IPS-15b (cell line): ENCODE results near the gene COMP.

Experiments used
- H3K27me3 ChIP-seq: one replicate; pipeline ENCODE4 v1.6.1; 2013; ENCODE audit warnings: low read length; ENCODE audit not compliant: control insufficient read depth, insufficient read depth
- H3K36me3 ChIP-seq: one replicate; pipeline ENCODE4 v1.6.1; 2013; ENCODE audit warnings: low read length; ENCODE audit not compliant: control insufficient read depth, insufficient read depth
- H3K4me1 ChIP-seq: one replicate; pipeline ENCODE4 v1.6.1; 2013; ENCODE audit warnings: mild to moderate bottlenecking, low read length; ENCODE audit not compliant: control insufficient read depth, insufficient read depth
- H3K4me3 ChIP-seq: one replicate; pipeline ENCODE4 v1.5.1; 2013; ENCODE audit warnings: low read depth, low read length
- H3K9ac ChIP-seq: one replicate; pipeline ENCODE4 v1.6.1; 2013; ENCODE audit warnings: low read depth, mild to moderate bottlenecking, low read length
- H3K9me3 ChIP-seq: one replicate; pipeline ENCODE4 v1.6.1; 2013; ENCODE audit warnings: mild to moderate bottlenecking, low read length; ENCODE audit not compliant: control insufficient read depth, insufficient read depth

COMP gene

DNA sequence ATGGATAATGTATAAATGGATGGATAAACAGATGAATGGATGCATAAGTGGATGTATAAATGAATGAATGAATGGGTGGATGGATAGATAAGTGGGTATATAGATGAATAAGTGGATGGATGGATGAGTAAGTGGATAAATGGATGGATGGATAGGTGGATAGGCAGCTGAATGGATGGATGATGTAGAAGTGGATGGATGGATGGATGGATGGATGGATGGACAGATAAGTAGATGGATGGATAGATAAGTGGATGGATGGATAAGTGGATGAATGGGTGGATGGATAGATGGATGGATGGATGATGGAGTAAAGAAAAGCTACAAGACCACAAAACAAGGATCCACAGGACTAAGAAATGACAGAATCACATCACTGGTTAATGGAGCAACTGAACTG lies 9.0 kb upstream of the COMP start:
- Histone ChIP-seq H3K27me3 (peaks cover 28% of the 10 kb centered on the region), H3K9me3 (no peaks in the 10 kb centered on the region), H3K9ac (no peak overlapping the region), H3K4me1 (no peaks in the 10 kb centered on the region), H3K4me3 (no peak overlapping the region), H3K36me3 (no peaks in the 10 kb centered on the region)

DNA sequence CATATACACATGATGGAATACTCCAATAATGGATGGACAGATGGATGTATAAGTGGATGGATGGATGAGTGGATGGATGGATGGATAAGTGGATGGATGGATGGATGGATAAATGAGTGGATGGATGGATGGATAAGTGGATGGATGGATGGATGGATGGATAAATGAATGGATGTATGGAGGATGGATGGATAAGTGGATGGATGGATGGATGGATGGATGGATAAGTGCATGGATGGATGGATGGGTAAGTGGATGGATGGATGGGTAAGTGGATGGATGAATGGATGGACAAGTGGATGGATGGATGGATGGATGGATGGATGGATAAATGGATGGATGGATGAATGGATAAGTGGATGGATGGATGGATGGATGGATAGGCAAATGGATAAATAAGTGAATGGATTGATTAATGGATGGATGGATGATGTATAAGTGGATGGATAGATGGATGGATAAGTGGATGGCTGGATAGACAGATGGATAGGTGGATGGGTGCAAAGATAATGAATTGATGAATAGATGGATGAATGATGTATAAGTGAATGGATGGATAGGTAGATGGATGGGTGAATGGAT lies 8.4 kb upstream of the COMP start:
- no peaks in the 10 kb centered on the region for H3K36me3 ChIP-seq
- H3K9ac ChIP-seq: no peak overlapping the region
- H3K27me3 ChIP-seq: peaks cover 31% of the 10 kb centered on the region
- no peak overlapping the region for H3K4me3 ChIP-seq
- H3K4me1 ChIP-seq: no peaks in the 10 kb centered on the region
- no peaks in the 10 kb centered on the region for H3K9me3 ChIP-seq

GRCh38 chr19:18798384-18799352 lies 7.6 kb upstream of the COMP start:
- no peaks in the 10 kb centered on the region for H3K36me3 ChIP-seq
- H3K27me3 ChIP-seq: peaks cover 35% of the 10 kb centered on the region
- no peak overlapping the region for H3K9ac ChIP-seq
- H3K4me3 ChIP-seq: no peak overlapping the region
- H3K9me3 ChIP-seq: no peaks in the 10 kb centered on the region
- H3K4me1 ChIP-seq: no peaks in the 10 kb centered on the region

DNA sequence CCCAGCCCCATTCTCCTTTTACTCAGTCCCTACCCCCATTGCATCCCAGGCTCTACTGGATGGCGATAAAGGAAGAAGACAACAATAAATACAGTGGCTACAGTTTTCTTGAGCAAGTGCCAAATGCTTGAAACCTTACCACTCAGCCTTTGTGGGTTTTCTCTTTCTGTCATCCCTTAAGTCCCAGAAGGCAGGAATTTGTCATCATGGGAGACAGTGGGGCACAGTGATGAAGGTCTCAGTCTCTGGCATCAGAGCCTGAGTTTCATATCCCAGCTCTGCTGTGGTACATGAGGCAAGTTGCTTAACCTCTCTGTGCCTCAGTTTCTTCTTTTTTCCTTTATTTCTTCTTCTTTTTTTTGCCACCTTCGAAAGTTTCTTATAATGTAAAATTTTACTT lies 5.1 kb upstream of the COMP start:
- peaks cover 59% of the 10 kb centered on the region for H3K27me3 ChIP-seq
- H3K36me3 ChIP-seq: no peaks in the 10 kb centered on the region
- no peaks in the 10 kb centered on the region for H3K4me1 ChIP-seq
- H3K9me3 ChIP-seq: no peaks in the 10 kb centered on the region
- no peak overlapping the region for H3K9ac ChIP-seq
- no peak overlapping the region for H3K4me3 ChIP-seq

DNA sequence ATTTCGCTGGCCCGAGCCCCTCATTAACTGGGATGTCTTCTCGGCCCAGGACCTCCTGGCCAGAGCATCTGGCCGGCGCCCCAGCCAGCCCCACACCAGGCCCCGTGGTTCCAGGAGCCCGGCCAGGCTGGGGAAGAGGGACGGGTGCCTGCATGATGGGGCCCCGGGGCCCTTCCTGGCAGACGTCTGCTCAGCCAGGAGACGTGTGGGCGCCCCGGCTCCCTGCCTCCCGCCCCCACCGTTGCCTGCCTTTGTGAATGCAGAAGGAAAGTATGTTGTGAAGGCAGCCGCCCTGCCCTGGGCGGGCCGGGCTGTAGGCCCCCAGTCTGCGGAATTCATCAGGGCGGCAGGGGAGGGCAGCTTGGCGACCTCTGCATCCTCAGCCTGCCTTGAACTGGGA lies 4.4 kb upstream of the COMP start:
- Histone ChIP-seq H3K4me1 (no peaks in the 10 kb centered on the region), H3K9me3 (no peaks in the 10 kb centered on the region), H3K27me3 (peaks cover 63% of the 10 kb centered on the region), H3K9ac (no peak overlapping the region), H3K36me3 (no peaks in the 10 kb centered on the region), H3K4me3 (no peak overlapping the region)

DNA sequence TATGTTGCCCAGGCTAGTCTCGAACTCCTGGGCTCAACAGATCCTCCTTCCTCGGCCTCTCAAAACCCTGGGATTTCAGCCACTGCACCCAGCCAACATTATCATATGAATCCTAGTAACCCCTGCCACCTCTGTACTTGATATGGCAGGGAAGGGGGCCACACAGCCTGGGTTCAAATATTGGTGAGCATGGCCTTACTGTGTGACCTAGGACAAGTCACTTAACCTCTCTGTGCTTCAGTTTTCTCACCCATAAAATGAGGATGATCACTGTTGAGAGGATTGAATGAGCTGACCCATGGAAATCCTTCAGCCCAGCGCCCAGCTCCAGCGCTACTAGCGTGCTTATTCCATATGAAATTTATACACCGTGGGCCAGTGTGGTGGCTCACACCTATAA lies 3.6 kb upstream of the COMP start:
- H3K4me1 ChIP-seq: peaks cover 3% of the 10 kb centered on the region
- H3K9ac ChIP-seq: no peak overlapping the region
- H3K4me3 ChIP-seq: no peak overlapping the region
- H3K9me3 ChIP-seq: no peaks in the 10 kb centered on the region
- H3K36me3 ChIP-seq: no peaks in the 10 kb centered on the region
- peaks cover 61% of the 10 kb centered on the region for H3K27me3 ChIP-seq

DNA sequence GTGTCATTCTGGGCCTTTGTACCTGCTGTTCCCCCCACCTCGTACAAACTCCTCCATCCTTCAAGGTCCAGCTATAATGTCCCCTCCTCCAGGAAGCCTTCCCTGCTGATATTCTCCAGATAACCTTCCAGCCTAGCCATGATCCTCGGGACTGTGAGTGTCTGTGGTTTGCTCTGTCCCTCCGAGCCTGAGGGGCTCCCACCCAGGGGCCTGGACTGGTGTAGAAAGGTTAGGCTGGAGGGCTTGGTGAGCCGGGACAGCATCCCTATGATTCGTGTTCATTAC lies 2.9 kb upstream of the COMP start:
- no peaks in the 10 kb centered on the region for H3K36me3 ChIP-seq
- H3K9me3 ChIP-seq: no peaks in the 10 kb centered on the region
- peaks cover 58% of the 10 kb centered on the region for H3K27me3 ChIP-seq
- no peak overlapping the region for H3K4me3 ChIP-seq
- H3K9ac ChIP-seq: no peak overlapping the region
- peaks cover 3% of the 10 kb centered on the region for H3K4me1 ChIP-seq

DNA sequence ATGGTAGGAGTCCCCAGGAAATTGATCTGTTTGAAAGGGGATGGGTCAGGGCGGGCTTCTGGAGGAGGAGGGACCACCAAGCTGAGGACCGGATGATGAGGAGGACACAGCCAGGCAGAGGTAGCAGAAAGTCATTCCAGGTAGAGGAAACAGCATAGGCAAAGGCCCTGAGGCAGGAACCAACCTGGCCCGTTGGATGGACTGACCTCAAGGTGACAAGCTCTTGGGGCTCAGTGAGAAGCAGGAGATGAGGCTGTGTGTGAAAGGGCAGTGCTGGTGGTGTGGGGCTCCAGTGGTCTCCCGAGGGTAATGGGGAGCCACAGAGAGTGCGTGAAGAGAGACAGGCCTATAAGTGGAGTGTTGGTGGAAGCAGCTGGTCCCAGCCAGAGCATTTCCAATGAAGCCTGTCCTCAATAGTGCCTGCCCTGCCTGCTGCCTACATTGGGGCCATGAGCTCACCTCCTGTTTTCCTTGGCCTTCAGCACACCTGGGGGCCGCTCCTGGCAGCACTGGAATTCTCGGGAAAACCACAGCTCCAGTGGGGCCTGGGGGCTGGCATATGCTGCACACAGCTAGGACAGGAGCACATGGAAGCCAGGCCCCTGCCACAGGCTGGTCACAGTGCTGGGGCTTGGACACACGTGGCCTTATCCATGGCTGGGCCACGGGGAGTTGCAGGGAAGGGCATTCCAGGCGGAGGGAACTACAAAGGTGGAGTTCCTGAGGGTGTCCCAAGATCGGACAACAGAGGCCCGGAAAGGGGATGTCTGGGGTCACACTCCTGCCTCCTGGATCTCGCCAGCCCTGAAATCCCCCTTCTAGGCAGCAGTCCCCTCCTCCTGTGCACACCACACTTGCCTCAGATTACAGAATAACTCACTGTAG lies 2.3 kb upstream of the COMP start:
- H3K36me3 ChIP-seq: no peaks in the 10 kb centered on the region
- peaks cover 3% of the 10 kb centered on the region for H3K4me1 ChIP-seq
- peaks cover 60% of the 10 kb centered on the region for H3K27me3 ChIP-seq
- H3K9me3 ChIP-seq: no peaks in the 10 kb centered on the region
- no peak overlapping the region for H3K9ac ChIP-seq
- no peak overlapping the region for H3K4me3 ChIP-seq

GRCh38 chr19:18792661-18793060 lies 1.6 kb upstream of the COMP start:
- Histone ChIP-seq H3K4me3 (no peak overlapping the region), H3K4me1 (peaks cover 3% of the 10 kb centered on the region), H3K36me3 (no peaks in the 10 kb centered on the region), H3K9ac (no peak overlapping the region), H3K27me3 (peaks cover 66% of the 10 kb centered on the region), H3K9me3 (no peaks in the 10 kb centered on the region)

- Histone ChIP-seq H3K4me3 (peak overlapping the region; percentile 71), H3K4me1 (peaks cover 3% of the 10 kb centered on the region), H3K27me3 (peaks cover 77% of the 10 kb centered on the region), H3K9me3 (no peaks in the 10 kb centered on the region), H3K36me3 (no peaks in the 10 kb centered on the region), H3K9ac (no peak overlapping the region)
These were observed 192 bp upstream of the COMP start for GRCh38 chr19:18791315-18791678.

DNA sequence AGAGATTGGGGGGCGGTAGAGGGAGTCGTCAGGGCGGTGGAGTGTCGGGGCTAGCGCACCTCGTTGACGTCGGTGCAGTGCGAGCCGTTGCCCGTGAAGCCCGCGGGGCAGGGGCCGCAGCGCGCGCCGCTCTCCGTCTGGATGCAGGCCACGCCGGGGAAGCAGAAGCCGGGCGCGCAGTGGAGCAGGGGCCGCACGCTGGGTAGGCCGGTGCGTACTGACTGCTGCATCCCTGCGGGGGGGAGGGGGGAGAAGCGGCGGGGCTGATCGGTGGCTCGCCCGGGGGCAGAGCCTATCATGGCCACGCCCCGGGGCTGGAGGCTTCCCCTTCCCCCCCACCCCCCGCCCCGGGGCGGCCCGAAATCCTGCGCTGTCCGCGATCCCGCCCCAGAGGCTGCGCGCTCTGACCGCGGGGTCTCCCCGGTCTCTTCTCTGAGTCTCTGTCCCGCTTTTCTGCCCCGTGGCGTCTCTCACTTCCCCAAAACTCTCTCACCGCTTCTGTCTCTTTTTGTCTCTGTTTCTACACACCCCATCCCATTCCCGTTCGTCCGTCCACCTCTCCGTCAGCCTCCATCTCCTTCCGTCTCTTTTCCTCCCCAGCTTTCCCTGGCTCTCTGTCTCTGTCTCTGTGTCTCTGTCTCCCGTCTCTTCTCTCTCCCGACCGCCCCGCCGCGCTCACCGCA lies 1.1 kb downstream of the COMP start:
- H3K36me3 ChIP-seq: no peaks in the 10 kb centered on the region
- peaks cover 83% of the 10 kb centered on the region for H3K27me3 ChIP-seq
- peaks cover 3% of the 10 kb centered on the region for H3K4me1 ChIP-seq
- H3K9me3 ChIP-seq: no peaks in the 10 kb centered on the region
- H3K4me3 ChIP-seq: peak overlapping the region; percentile 71
- H3K9ac ChIP-seq: no peak overlapping the region
